Psoas muscle (tissue), 8 donors: Measurements from ENCODE around the gene DYNLT2B. TPM values are rescaled to one million over a fixed set of nuclear protein-coding genes. Genes with fewer than 3 reads are reported as not detected.
"Not testable (repeated sequence)": the region's sequence is repeated elsewhere in the genome, so short reads cannot be mapped to it uniquely, and the experiment has no call there.

Experiments used
- ATAC-seq, 4 donors: fragments of 200-7000 bp; cut with Tn5 transposase; one replicate each; pipeline ENCODE4 v1.9.1; 2020; ENCODE audit warnings: moderate library complexity in 3 of 4, mild to moderate bottlenecking in 2 of 4
- DNase-seq, 2 donors: peaks; one replicate each; pipeline ENCODE4 v3.0.0-alpha.2; 2020
- H3K27ac ChIP-seq: fragments of 200-600 bp; one replicate; pipeline ENCODE4 v1.8.0; 2022
- H3K27me3 ChIP-seq, 3 donors: fragments of 200-600 bp in 1 of 3; one replicate each; pipeline versions ENCODE4 v1.6.1 to v1.8.0; 2013 to 2022; ENCODE audit warnings: low read length in 2 of 3, mild to moderate bottlenecking in 2 of 3, moderate library complexity in 1 of 3; ENCODE audit not compliant: insufficient read depth in 3 of 3
- H3K36me3 ChIP-seq, 2 donors: fragments of 200-600 bp in 1 of 2; one replicate each; pipeline versions ENCODE4 v1.6.1 to v1.8.0; 2013 to 2022; ENCODE audit warnings: low read depth in 1 of 2, mild to moderate bottlenecking in 1 of 2, moderate library complexity in 1 of 2; ENCODE audit not compliant: insufficient read depth in 1 of 2
- H3K4me1 ChIP-seq: fragments of 200-600 bp; one replicate; pipeline ENCODE4 v1.8.0; 2022
- H3K4me3 ChIP-seq: fragments of 200-600 bp; one replicate; pipeline ENCODE4 v1.8.0; 2022; ENCODE audit warnings: mild to moderate bottlenecking
- H3K9me3 ChIP-seq: fragments of 200-600 bp; one replicate; pipeline ENCODE4 v1.8.0; 2022
- WGBS, 3 donors: extraction: QIAGEN DNeasy Blood & Tissue Kit; methylation state at CpG; one replicate each; pipeline versions ENCODE4 v1.1.6 to v1.1.7; 2013; 5-methylcytosine and 5-hydroxymethylcytosine counted together
- intact Hi-C, 2 donors: fragments of 100-400 bp; cut with DNase I; formaldehyde crosslinking; loops; one replicate each; pipeline versions ENCODE4 v1.11.0 to v1.14.2; 2022
- polyA plus RNA-seq, 3 donors: library from polyadenylated mRNA; stranded (reverse); fragments of 200-250 nt; gene quantifications; one replicate each; pipeline ENCODE4 v1.2.3, GENCODE V29; 2013
- total RNA-seq, 4 donors: library from RNA; stranded (reverse); fragmentation: NEBNext Ultra II Directional in 2 of 4; extraction: Animal tissue kit (Norgen Biotek cat#: 25700) in 2 of 4; gene quantifications; one replicate each; pipeline versions ENCODE4 v1.2.1 to v1.2.4, GENCODE V29; 2021 to 2023
- TF ChIP-seq, protein P1 (sequence below): fragments of 200-600 bp; IDR thresholded peaks from one replicate; pipeline ENCODE4 v1.8.0; 2022; ENCODE audit warnings: antibody characterized with exemption
- donor health status: healthy with polysubstance abuse.
- donor health status: DM: no; HTN: no; CAD: no; lungs with moderate emphysema.
- donor health status: Bipolar disorder and iron deficiency.
- donor health status: healthy.
- donor health status: DM: yes; HTN: yes; CAD: no.
- donor health status: DM: no; HTN: no; CAD: no.
- donor health status: DM: no; HTN: no; CAD: no.
- donor health status: DM: yes; HTN: yes; CAD: no.

The DYNLT2B gene
- total and polyA plus RNA-seq, 7 donors, result 0.44 to 6.1 (median 2.7) TPM; not detected in 1

GRCh38 chr3:196246612-196247308 is 71.3 kb downstream of the DYNLT2B start:
- intact Hi-C loops, result no loop called here
- no peak overlapping the region for H3K27ac ChIP-seq
- TF ChIP-seq, protein P1, sequence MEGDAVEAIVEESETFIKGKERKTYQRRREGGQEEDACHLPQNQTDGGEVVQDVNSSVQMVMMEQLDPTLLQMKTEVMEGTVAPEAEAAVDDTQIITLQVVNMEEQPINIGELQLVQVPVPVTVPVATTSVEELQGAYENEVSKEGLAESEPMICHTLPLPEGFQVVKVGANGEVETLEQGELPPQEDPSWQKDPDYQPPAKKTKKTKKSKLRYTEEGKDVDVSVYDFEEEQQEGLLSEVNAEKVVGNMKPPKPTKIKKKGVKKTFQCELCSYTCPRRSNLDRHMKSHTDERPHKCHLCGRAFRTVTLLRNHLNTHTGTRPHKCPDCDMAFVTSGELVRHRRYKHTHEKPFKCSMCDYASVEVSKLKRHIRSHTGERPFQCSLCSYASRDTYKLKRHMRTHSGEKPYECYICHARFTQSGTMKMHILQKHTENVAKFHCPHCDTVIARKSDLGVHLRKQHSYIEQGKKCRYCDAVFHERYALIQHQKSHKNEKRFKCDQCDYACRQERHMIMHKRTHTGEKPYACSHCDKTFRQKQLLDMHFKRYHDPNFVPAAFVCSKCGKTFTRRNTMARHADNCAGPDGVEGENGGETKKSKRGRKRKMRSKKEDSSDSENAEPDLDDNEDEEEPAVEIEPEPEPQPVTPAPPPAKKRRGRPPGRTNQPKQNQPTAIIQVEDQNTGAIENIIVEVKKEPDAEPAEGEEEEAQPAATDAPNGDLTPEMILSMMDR, result no peak
- no peak overlapping the region for H3K4me3 ChIP-seq
- DNase-seq, result no peak
- 85 to 94% (median 90%) methylated on average over 12 to 13 of the region's 13 CpGs for WGBS, 3 donors
- no peaks in the 10 kb centered on the region for H3K27me3 ChIP-seq
- no peaks in the 10 kb centered on the region for H3K9me3 ChIP-seq
- no peak for ATAC-seq
- peaks cover 20 to 56% of the 10 kb centered on the region in 2 donors for H3K36me3 ChIP-seq
- H3K4me1 ChIP-seq, result peaks cover 2% of the 10 kb centered on the region

GRCh38 chr3:196244166-196244565 is 73.9 kb downstream of the DYNLT2B start:
- ATAC-seq, H3K9me3 ChIP-seq, H3K27me3 ChIP-seq, intact Hi-C loops, H3K27ac ChIP-seq, H3K4me1 ChIP-seq, H3K4me3 ChIP-seq, DNase-seq: not testable (repeated sequence)
- 97 to 99% (median 97%) methylated on average over 28 to 34 of the region's 34 CpGs for WGBS, 3 donors
- peaks cover 31 to 82% of the 10 kb centered on the region in 2 donors for H3K36me3 ChIP-seq

GRCh38 chr3:196241704-196242103 is 76.3 kb downstream of the DYNLT2B start:
- ATAC-seq (no peak), DNase-seq (no peak)
- intact Hi-C loops, result no loop called here
- TF ChIP-seq, protein P1, result no peak
- Histone ChIP-seq H3K27ac (no peak overlapping the region), H3K9me3 (no peaks in the 10 kb centered on the region), H3K4me3 (no peak overlapping the region), H3K4me1 (no peaks in the 10 kb centered on the region), H3K27me3 (no peaks in the 10 kb centered on the region), H3K36me3 (peaks cover 26 to 83% of the 10 kb centered on the region in 2 donors)
- 90% methylated on average over 8 of the region's 8 CpGs for WGBS, 3 donors

Other genes with a start within 250 kb of the DYNLT2B start
- 100 to 1,000 TPM in 1 of 4 donors, 10 to 100 TPM in 3; 36.2 to 101 (median 63.0) TPM for gene TFRC, start 236.2 kb downstream of the DYNLT2B start, total RNA-seq
- 100 to 1,000 TPM in 1 of 3 donors, 10 to 100 TPM in 2; 36.3 to 208 (median 95.8) TPM for gene TFRC, start 236.2 kb downstream of the DYNLT2B start, polyA plus RNA-seq
- 1 to 10 TPM in 1 of 4 donors, under 1 TPM in 2, not detected in 1; 0.38 to 1.1 (median 0.43) TPM for gene ZDHHC19, start 106.8 kb downstream of the DYNLT2B start, total RNA-seq
- gene ZDHHC19, start 106.8 kb downstream of the DYNLT2B start, polyA plus RNA-seq, result under 1 TPM in 2 of 3 donors, not detected in 1; 0.25 to 0.34 TPM
- under 1 TPM in 1 of 4 donors, not detected in 3; 0.39 TPM for gene SLC51A, start 101.7 kb downstream of the DYNLT2B start, total RNA-seq
- under 1 TPM; 0.31 to 0.44 (median 0.40) TPM for gene SLC51A, start 101.7 kb downstream of the DYNLT2B start, polyA plus RNA-seq
- 10 to 100 TPM; 58.8 to 98.4 (median 70.0) TPM for gene PCYT1A, start 30.5 kb downstream of the DYNLT2B start, total RNA-seq
- gene PCYT1A, start 30.5 kb downstream of the DYNLT2B start, polyA plus RNA-seq, result 10 to 100 TPM; 28.4 to 88.2 (median 35.6) TPM
- 1 to 10 TPM in 1 of 4 donors, under 1 TPM in 1, not detected in 2; 0.93 to 1.9 TPM for gene TM4SF19, start 20.1 kb upstream of the DYNLT2B start, total RNA-seq
- 1 to 10 TPM in 1 of 3 donors, under 1 TPM in 1, not detected in 1; 1.00 to 2.3 TPM for gene TM4SF19, start 20.1 kb upstream of the DYNLT2B start, polyA plus RNA-seq
- gene UBXN7, start 114.2 kb upstream of the DYNLT2B start, total RNA-seq, result 10 to 100 TPM; 12.2 to 23.7 (median 14.7) TPM
- 1 to 10 TPM; 1.3 to 6.2 (median 1.9) TPM for gene UBXN7, start 114.2 kb upstream of the DYNLT2B start, polyA plus RNA-seq
- gene RNF168, start 185.5 kb upstream of the DYNLT2B start, total RNA-seq, result 10 to 100 TPM in 3 of 4 donors, 1 to 10 TPM in 1; 9.9 to 22.1 (median 15.8) TPM
- 10 to 100 TPM in 1 of 3 donors, 1 to 10 TPM in 2; 3.6 to 11.6 (median 9.9) TPM for gene RNF168, start 185.5 kb upstream of the DYNLT2B start, polyA plus RNA-seq
- 10 to 100 TPM in 2 of 4 donors, 1 to 10 TPM in 2; 1.2 to 16.9 (median 8.8) TPM for gene SMCO1, start 197.1 kb upstream of the DYNLT2B start, total RNA-seq
- gene SMCO1, start 197.1 kb upstream of the DYNLT2B start, polyA plus RNA-seq, result 10 to 100 TPM in 1 of 3 donors, 1 to 10 TPM in 2; 4.1 to 11.4 (median 5.2) TPM